Ovary (tissue), 3 donors: ENCODE results near the gene PTDSS2.
"Not testable (repeated sequence)": the region's sequence is repeated elsewhere in the genome, so short reads cannot be mapped to it uniquely, and the experiment has no call there.

Experiments used
- CTCF ChIP-seq, 3 donors: fragments of 450-650 bp in 2 of 3; fragments of 200-600 bp in 1 of 3; IDR thresholded peaks; one replicate each; pipeline versions ENCODE4 v1.5.1 to v1.8.0; 2016 to 2022; ENCODE audit warnings: antibody characterized with exemption in 3 of 3, mild to moderate bottlenecking in 1 of 3
- POLR2A ChIP-seq: fragments of 450-650 bp; IDR thresholded peaks from one replicate; pipeline ENCODE4 v1.6.1; 2017; ENCODE audit warnings: antibody characterized with exemption, mild to moderate bottlenecking, moderate library complexity
- donor health status: DM: no; HTN: no; CAD: no.

GRCh38 chr11:434999-435740, 14.9 kb upstream of the PTDSS2 start:
- TF ChIP-seq POLR2A; CTCF (IDR thresholded peaks at IDR 0.05): not testable (repeated sequence)
